ENCODE results near the gene DGKQ. TPM values are rescaled to one million over a fixed set of nuclear protein-coding genes. Genes with fewer than 3 reads are reported as not detected.

Gene DGKQ
- total and polyA plus RNA-seq, 2 donors (not counting 3 experiments of a cell fraction or from before 2014, with no cell fraction given): 15.8 to 20.2 TPM

DNA sequence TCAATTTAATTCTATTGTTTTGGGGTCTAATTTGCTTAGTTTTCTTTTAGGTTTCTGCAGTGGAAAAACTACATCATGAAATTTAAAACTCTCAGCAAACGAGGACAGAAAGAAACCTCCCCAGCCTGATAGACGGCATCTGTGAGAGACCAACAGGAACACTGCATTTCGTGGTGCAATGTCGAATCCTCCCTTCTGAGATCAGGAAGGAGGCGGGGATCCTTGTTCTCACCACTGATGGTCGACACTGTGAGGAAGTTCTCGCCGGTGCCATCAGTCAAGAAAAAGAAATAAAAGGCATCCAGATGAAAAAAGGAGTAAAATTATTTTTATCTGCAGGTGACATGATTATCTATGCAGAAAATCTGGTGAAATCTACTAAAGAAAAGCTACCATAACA is 57.8 kb downstream of the DGKQ start:
- no peak overlapping the region for H3K9ac ChIP-seq (replicated peaks; ENCODE audit: extremely low read depth, insufficient read depth, low read length)
- peak; percentile 20 for DNase-seq (ENCODE audit: low read depth, low spot score)
- CTCF ChIA-PET: no interaction called here
- FAIRE-seq: peak; percentile 77
- no TSS peak for BruUV-seq (replicated peaks)
- peak overlapping the region; percentile 48 for H3K4me2 ChIP-seq (ENCODE audit: insufficient read depth, low read length)
- peaks cover 8% of the 10 kb centered on the region for H3K4me1 ChIP-seq (ENCODE audit: control insufficient read depth, extremely low read depth, insufficient read depth, low read length)
- peaks cover 59% of the 10 kb centered on the region for H3K79me2 ChIP-seq (ENCODE audit: control insufficient read depth, insufficient read depth, low read length)
- H3K27me3 ChIP-seq (ENCODE audit: control insufficient read depth in 2 of 2, insufficient read depth in 2 of 2, low read length in 2 of 2): no peaks in the 10 kb centered on the region
- H4K20me1 ChIP-seq (replicated peaks; ENCODE audit: control insufficient read depth, extremely low read depth, insufficient read depth, low read length): peaks cover 5% of the 10 kb centered on the region
- H3K9me3 ChIP-seq (replicated peaks; ENCODE audit: control insufficient read depth, insufficient read depth, low read length): no peaks in the 10 kb centered on the region
- TF ChIP-seq EZH2 (IDR thresholded peaks at IDR 0.05; ENCODE audit: borderline replicate concordance, low read depth, low read length, severe bottlenecking) (no peak), POLR2AphosphoS5 (IDR thresholded peaks at IDR 0.05; ENCODE audit: insufficient read depth, low read depth, low read length) (no peak), FOS (IDR thresholded peaks at IDR 0.05; ENCODE audit: borderline replicate concordance, insufficient read depth, low read length) (no peak), MYC (IDR thresholded peaks at IDR 0.05; ENCODE audit: low read depth, low read length) (no peak), POLR2A (IDR thresholded peaks at IDR 0.05; ENCODE audit: low read depth, low read length) (no peak), GATA2 (IDR thresholded peaks at IDR 0.05; ENCODE audit: insufficient read depth, insufficient read length, low read depth, low read length) (no peak), JUN (IDR thresholded peaks at IDR 0.05; ENCODE audit: borderline replicate concordance, insufficient read depth, insufficient read length, low read depth) (no peak)
- TF ChIP-seq, protein P1, sequence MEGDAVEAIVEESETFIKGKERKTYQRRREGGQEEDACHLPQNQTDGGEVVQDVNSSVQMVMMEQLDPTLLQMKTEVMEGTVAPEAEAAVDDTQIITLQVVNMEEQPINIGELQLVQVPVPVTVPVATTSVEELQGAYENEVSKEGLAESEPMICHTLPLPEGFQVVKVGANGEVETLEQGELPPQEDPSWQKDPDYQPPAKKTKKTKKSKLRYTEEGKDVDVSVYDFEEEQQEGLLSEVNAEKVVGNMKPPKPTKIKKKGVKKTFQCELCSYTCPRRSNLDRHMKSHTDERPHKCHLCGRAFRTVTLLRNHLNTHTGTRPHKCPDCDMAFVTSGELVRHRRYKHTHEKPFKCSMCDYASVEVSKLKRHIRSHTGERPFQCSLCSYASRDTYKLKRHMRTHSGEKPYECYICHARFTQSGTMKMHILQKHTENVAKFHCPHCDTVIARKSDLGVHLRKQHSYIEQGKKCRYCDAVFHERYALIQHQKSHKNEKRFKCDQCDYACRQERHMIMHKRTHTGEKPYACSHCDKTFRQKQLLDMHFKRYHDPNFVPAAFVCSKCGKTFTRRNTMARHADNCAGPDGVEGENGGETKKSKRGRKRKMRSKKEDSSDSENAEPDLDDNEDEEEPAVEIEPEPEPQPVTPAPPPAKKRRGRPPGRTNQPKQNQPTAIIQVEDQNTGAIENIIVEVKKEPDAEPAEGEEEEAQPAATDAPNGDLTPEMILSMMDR (IDR thresholded peaks at IDR 0.05; ENCODE audit: extremely low read depth in 1 of 2, insufficient read depth in 1 of 2, low read depth in 1 of 2, low read length in 2 of 2): no peak
- intact Hi-C loops (cut with micrococcal nuclease): loop anchor here (2.0 kb wide), 1 partner anchor 27 kb away; no protein-coding TSS in a partner anchor
- H3K9me1 ChIP-seq (replicated peaks; ENCODE audit: control insufficient read depth, extremely low read depth, insufficient read depth, low read length): no peaks in the 10 kb centered on the region
- POLR2A ChIA-PET: no interaction called here
- H3K27ac ChIP-seq (ENCODE audit: insufficient read depth, low read depth, low read length): no peak overlapping the region
- H3K36me3 ChIP-seq (ENCODE audit: control insufficient read depth in 2 of 2, extremely low read depth in 1 of 2, insufficient read depth in 2 of 2, low read length in 2 of 2): peaks cover 4 to 9% of the 10 kb centered on the region in 2 experiments
- no peak overlapping the region for H2AFZ ChIP-seq (ENCODE audit: low read depth, low read length)
- no peak overlapping the region for H3K4me3 ChIP-seq (replicated peaks in 1 of 3; ENCODE audit: insufficient read depth in 1 of 3, low read depth in 1 of 3, low read length in 3 of 3)
- dilution Hi-C loops (cut with MboI; ENCODE audit: extremely low pct_ligation_motif_present, low sequenced_read_pairs): no loop called here

Measured in endothelial cell of umbilical vein (primary cell).